Cardiac atrium fibroblast (primary cell): ENCODE data around the gene IRGC. TPM values are rescaled to one million over a fixed set of nuclear protein-coding genes. Genes with fewer than 3 reads are reported as not detected.

ENCODE experiments used
- total RNA-seq: library from RNA; depleted of rRNA; stranded (reverse); fragments of >200 nt; gene quantifications from 2 replicates; pipeline ENCODE4 v1.2.3, GENCODE V29; 2015

IRGC gene, protein sequence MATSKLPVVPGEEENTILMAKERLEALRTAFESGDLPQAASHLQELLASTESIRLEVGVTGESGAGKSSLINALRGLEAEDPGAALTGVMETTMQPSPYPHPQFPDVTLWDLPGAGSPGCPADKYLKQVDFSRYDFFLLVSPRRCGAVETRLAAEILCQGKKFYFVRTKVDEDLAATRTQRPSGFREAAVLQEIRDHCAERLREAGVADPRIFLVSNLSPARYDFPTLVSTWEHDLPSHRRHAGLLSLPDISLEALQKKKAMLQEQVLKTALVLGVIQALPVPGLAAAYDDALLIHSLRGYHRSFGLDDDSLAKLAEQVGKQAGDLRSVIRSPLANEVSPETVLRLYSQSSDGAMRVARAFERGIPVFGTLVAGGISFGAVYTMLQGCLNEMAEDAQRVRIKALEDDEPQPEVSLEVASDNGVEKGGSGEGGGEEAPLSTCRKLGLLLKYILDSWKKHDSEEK
- not detected in 2 replicates for total RNA-seq

GRCh38 chr19:43715776-43716175, at the start of gene IRGC:
IRGC (plus strand) TSS chr19:43716076; CDS start chr19:43718559, 2,483 bp downstream.

DNA sequence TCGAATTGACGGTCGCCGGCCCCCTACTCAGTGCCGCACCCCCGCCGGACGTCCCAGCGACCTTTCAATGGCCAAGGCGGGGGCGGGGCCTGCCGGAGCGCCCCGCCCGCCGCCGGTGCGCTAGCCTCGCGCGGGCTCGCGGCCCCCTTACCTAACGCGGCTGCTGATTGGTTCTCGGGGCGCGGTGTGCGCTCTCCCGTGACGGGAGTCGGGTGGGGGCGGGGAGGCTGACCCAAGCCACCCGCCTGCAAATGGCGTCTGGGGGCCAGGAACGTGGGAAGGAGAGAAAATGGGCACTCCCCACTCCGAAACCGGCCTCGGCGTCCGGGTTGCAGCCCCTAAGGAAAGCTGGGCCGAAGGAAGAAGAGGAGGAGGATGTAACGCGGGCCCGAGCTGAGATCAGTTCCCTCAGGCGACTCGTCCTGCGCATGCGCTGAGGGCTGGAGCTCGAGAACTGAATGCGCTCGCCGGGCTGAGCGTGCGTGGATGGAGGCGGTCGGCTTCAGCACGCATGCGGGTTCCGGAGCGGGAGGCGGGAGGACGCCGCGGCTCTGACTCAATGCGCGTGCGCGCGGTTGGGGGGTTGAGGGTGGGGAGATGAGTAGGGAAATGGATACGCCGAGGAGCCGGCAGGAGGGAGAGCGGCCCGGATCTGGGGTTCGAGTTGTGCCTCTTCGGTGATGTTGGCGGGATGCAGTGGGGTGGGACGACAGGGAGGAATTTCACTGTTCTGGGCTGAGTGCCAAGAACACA, 38.8 kb downstream of the IRGC start, which contains the start of gene SMG9:
TSS of gene SMG9 (minus strand) at position 460 of the 753 bp plus-strand sequence. CDS start 4,221 bp downstream, outside the sequence.

Other genes with a start within 250 kb of the IRGC start
- gene PHLDB3, start 211.3 kb upstream of the IRGC start, total RNA-seq = 11.9 and 14.1 TPM in 2 replicates
- gene ETHE1, start 188.9 kb upstream of the IRGC start, total RNA-seq = 65.0 and 94.2 TPM in 2 replicates
- gene ZNF575, start 182.9 kb upstream of the IRGC start, total RNA-seq = not detected in 2 replicates
- gene XRCC1, start 140.5 kb upstream of the IRGC start, total RNA-seq = 14.7 and 21.8 TPM in 2 replicates
- gene PINLYP, start 140.3 kb upstream of the IRGC start, total RNA-seq = 0.65 and 1.8 TPM in 2 replicates
- 12.5 and 16.7 TPM in 2 replicates for gene IRGQ, start 119.9 kb upstream of the IRGC start, total RNA-seq
- 11.7 and 14.7 TPM in 2 replicates for gene ZNF576, start 119.5 kb upstream of the IRGC start, total RNA-seq
- gene SRRM5, start 104.0 kb upstream of the IRGC start, total RNA-seq = not detected in 2 replicates
- 30.7 and 45.0 TPM in 2 replicates for gene ZNF428, start 96.4 kb upstream of the IRGC start, total RNA-seq
- 0.36 and 1.3 TPM in 2 replicates for gene CADM4, start 76.2 kb upstream of the IRGC start, total RNA-seq
- 57.7 and 67.7 TPM in 2 replicates for gene PLAUR, start 45.9 kb upstream of the IRGC start, total RNA-seq
- 12.5 and 19.8 TPM in 2 replicates for gene SMG9, start 38.9 kb downstream of the IRGC start, total RNA-seq
- gene KCNN4, start 64.9 kb downstream of the IRGC start, total RNA-seq = not detected in 2 replicates
- 3.2 TPM in 1 of 2 replicates, not detected in the other for gene LYPD5, start 86.4 kb downstream of the IRGC start, total RNA-seq
- gene ZNF283, start 111.2 kb downstream of the IRGC start, total RNA-seq = 4.7 and 6.3 TPM in 2 replicates
- gene ZNF404, start 167.9 kb downstream of the IRGC start, total RNA-seq = 2.7 and 6.0 TPM in 2 replicates
- 4.7 and 9.4 TPM in 2 replicates for gene ZNF45, start 219.2 kb downstream of the IRGC start, total RNA-seq
- gene ZNF221, start 235.2 kb downstream of the IRGC start, total RNA-seq = 2.7 and 7.5 TPM in 2 replicates